Measurements from ENCODE around the gene ADD3. TPM values are rescaled to one million over a fixed set of nuclear protein-coding genes. Genes with fewer than 3 reads are reported as not detected.
A peak's percentile ranks its signal among the peaks of the same experiment; 100 is the strongest.

Gene ADD3
- total and polyA plus RNA-seq, 2 donors from 2014 or later: 56.9 to 79.2 TPM

DNA sequence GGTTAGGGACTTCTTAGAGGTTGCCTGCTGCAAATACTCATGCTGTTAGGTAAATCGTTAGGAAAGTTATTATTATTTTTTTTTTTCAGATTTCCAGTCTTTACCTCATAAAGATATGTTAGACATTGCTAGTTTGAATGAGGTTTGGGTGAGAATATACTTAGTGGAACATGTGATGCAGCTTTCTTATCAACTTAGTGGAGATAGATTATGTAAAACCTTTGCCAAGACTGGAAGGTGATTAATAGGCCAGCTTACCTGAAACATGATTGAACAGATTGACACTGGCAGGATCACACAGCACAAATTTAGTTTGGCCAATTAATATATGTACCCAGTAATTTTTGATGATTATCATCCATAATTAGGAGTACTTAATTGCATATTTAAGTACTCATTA lies 32.3 kb downstream of the ADD3 start:
- Histone ChIP-seq H3K4me3 (ENCODE audit: low read length in 3 of 3) (no peak overlapping the region), H3K36me3 (ENCODE audit: control insufficient read depth in 2 of 3, insufficient read depth in 3 of 3, low read length in 3 of 3) (no peaks in the 10 kb centered on the region), H3K27ac (ENCODE audit: low read depth in 2 of 2, low read length in 2 of 2) (no peak overlapping the region), H3K27me3 (ENCODE audit: control insufficient read depth, insufficient read depth, low read length) (no peaks in the 10 kb centered on the region), H3K4me1 (ENCODE audit: control insufficient read depth in 2 of 3, insufficient read depth in 2 of 3, low read depth in 1 of 3, low read length in 3 of 3) (peaks cover 0 to 31% (median 1%) of the 10 kb centered on the region in 3 donors), H3K9ac (ENCODE audit: low read length in 3 of 3) (no peak overlapping the region), H3K9me3 (ENCODE audit: control insufficient read depth in 2 of 3, insufficient read depth in 1 of 3, low read length in 3 of 3) (no peaks in the 10 kb centered on the region)
- no peak for FAIRE-seq
- DNase-seq: no peak
- intact Hi-C loops (cut with DNase I): no loop called here
- no peak for TF ChIP-seq CTCF (IDR thresholded peaks at IDR 0.05; ENCODE audit: borderline replicate concordance, extremely low read depth, insufficient read depth)

GRCh38 chr10:110040767-110041478 lies 33.1 kb downstream of the ADD3 start:
- TF ChIP-seq CTCF (IDR thresholded peaks at IDR 0.05; ENCODE audit: borderline replicate concordance, extremely low read depth, insufficient read depth): peak; percentile 31
- no peaks in the 10 kb centered on the region for H3K9me3 ChIP-seq (ENCODE audit: control insufficient read depth in 2 of 3, insufficient read depth in 1 of 3, low read length in 3 of 3)
- DNase-seq: no peak
- H3K9ac ChIP-seq (ENCODE audit: low read length in 3 of 3): no peak overlapping the region
- H3K36me3 ChIP-seq (ENCODE audit: control insufficient read depth in 2 of 3, insufficient read depth in 3 of 3, low read length in 3 of 3): no peaks in the 10 kb centered on the region
- FAIRE-seq: no peak
- no peak overlapping the region for H3K27ac ChIP-seq (ENCODE audit: low read depth in 2 of 2, low read length in 2 of 2)
- H3K27me3 ChIP-seq (ENCODE audit: control insufficient read depth, insufficient read depth, low read length): no peaks in the 10 kb centered on the region
- H3K4me1 ChIP-seq (ENCODE audit: control insufficient read depth in 2 of 3, insufficient read depth in 2 of 3, low read depth in 1 of 3, low read length in 3 of 3): peaks cover 0 to 31% (median 2%) of the 10 kb centered on the region in 3 donors
- intact Hi-C loops (cut with DNase I): no loop called here
- peak overlapping the region in 2 of 3 donors; percentile 1 to 7 for H3K4me3 ChIP-seq (ENCODE audit: low read length in 3 of 3)

DNA sequence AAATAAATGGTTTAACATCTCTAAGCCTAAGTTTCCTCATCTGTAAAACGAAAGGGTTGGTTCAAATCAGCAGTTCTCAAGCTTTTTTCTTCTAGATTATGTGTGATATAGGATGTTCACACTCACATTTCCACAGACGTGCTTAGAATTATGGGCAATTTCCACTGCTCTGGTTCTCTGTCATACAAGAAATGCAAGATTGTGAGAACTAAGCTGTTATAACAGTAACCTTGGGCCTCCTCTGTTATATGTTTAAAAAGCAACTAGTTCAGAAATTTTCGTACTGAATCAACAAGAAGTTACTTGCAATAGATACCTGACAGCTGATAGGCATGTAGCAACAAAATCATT lies 33.7 kb downstream of the ADD3 start:
- intact Hi-C loops (cut with DNase I): no loop called here
- no peak for FAIRE-seq
- peak overlapping the region in 1 of 2 donors; percentile 5 for H3K27ac ChIP-seq (ENCODE audit: low read depth in 2 of 2, low read length in 2 of 2)

More for the DNA sequence above, 33.7 kb downstream of the ADD3 start:
- peaks cover 0 to 31% (median 2%) of the 10 kb centered on the region in 3 donors for H3K4me1 ChIP-seq (ENCODE audit: control insufficient read depth in 2 of 3, insufficient read depth in 2 of 3, low read depth in 1 of 3, low read length in 3 of 3)
- no peaks in the 10 kb centered on the region for H3K27me3 ChIP-seq (ENCODE audit: control insufficient read depth, insufficient read depth, low read length)
- no peak overlapping the region for H3K9ac ChIP-seq (ENCODE audit: low read length in 3 of 3)
- H3K9me3 ChIP-seq (ENCODE audit: control insufficient read depth in 2 of 3, insufficient read depth in 1 of 3, low read length in 3 of 3): no peaks in the 10 kb centered on the region
- no peaks in the 10 kb centered on the region for H3K36me3 ChIP-seq (ENCODE audit: control insufficient read depth in 2 of 3, insufficient read depth in 3 of 3, low read length in 3 of 3)
- no peak overlapping the region for H3K4me3 ChIP-seq (ENCODE audit: low read length in 3 of 3)
- DNase-seq: no peak
- TF ChIP-seq CTCF (IDR thresholded peaks at IDR 0.05; ENCODE audit: borderline replicate concordance, extremely low read depth, insufficient read depth): no peak
